ENCODE measurements around the gene EXOC3L1. TPM values are rescaled to one million over a fixed set of nuclear protein-coding genes. Genes with fewer than 3 reads are reported as not detected.
A peak's percentile ranks its signal among the peaks of the same experiment; 100 is the strongest.

The EXOC3L1 gene
- total RNA-seq, 1 experiment from 2014 or later: 0.61 TPM

- H3K4me1 ChIP-seq: peaks cover 8% of the 10 kb centered on the region
- no peak for TF ChIP-seq CTCF (IDR thresholded peaks at IDR 0.05; ENCODE audit: insufficient read depth in 1 of 2, low read depth in 1 of 2, low read length in 1 of 2, severe bottlenecking in 1 of 2, unreplicated experiment in 1 of 2)
- Mint-ChIP-seq H3K36me3 (ENCODE audit: insufficient read depth, unreplicated experiment) (peaks cover 73% of the 10 kb centered on the region), H3K27ac (ENCODE audit: unreplicated experiment) (peak overlapping the region; percentile 25), H3K9me3 (ENCODE audit: unreplicated experiment) (no peaks in the 10 kb centered on the region), H3K4me1 (ENCODE audit: low read depth, unreplicated experiment) (peaks cover under 1% of the 10 kb centered on the region), H3K4me3 (ENCODE audit: unreplicated experiment) (no peak overlapping the region), H3K27me3 (ENCODE audit: insufficient read depth, unreplicated experiment) (no peaks in the 10 kb centered on the region)
- peaks cover 6% of the 10 kb centered on the region for H3K36me3 ChIP-seq (ENCODE audit: control insufficient read depth, insufficient read depth, low read length)
- H3K4me3 ChIP-seq (ENCODE audit: low read depth, low read length): no peak overlapping the region
- DNase-seq: no peak
- POLR2A ChIA-PET: interaction anchor here (1.2 kb wide), 1 partner anchor 12 kb away, joined by 4 read pairs; no protein-coding TSS in a partner anchor
- H3K9me3 ChIP-seq: no peaks in the 10 kb centered on the region
- BruUV-seq (replicated peaks): no TSS peak
- no peaks in the 10 kb centered on the region for H3K27me3 ChIP-seq (replicated peaks; ENCODE audit: control insufficient read depth, insufficient read depth, low read length)
- CTCF ChIA-PET: interaction anchor here (0.6 to 6.0 kb wide), 5 partner anchors 9 to 282 kb away, joined by 3 to 19 read pairs (median 4); no protein-coding TSS in a partner anchor
- intact Hi-C loops (cut with micrococcal nuclease; ENCODE audit: unreplicated experiment): no loop called here
These were observed 46.1 kb upstream of the EXOC3L1 start for GRCh38 chr16:67235816-67236562.

GRCh38 chr16:67234180-67234597 is 44.3 kb upstream of the EXOC3L1 start:
- intact Hi-C loops (cut with micrococcal nuclease; ENCODE audit: unreplicated experiment): no loop called here
- no peaks in the 10 kb centered on the region for H3K4me1 Mint-ChIP-seq (ENCODE audit: low read depth, unreplicated experiment)
- Histone ChIP-seq H3K27me3 (replicated peaks; ENCODE audit: control insufficient read depth, insufficient read depth, low read length) (no peaks in the 10 kb centered on the region), H3K9me3 (no peaks in the 10 kb centered on the region), H3K4me1 (no peaks in the 10 kb centered on the region), H3K36me3 (ENCODE audit: control insufficient read depth, insufficient read depth, low read length) (peaks cover 9% of the 10 kb centered on the region), H3K4me3 (ENCODE audit: low read depth, low read length) (no peak overlapping the region)
- no peaks in the 10 kb centered on the region for H3K9me3 Mint-ChIP-seq (ENCODE audit: unreplicated experiment)
- no peak overlapping the region for H3K4me3 Mint-ChIP-seq (ENCODE audit: unreplicated experiment)
- no peaks in the 10 kb centered on the region for H3K27me3 Mint-ChIP-seq (ENCODE audit: insufficient read depth, unreplicated experiment)
- H3K27ac Mint-ChIP-seq (ENCODE audit: unreplicated experiment): no peak overlapping the region
- no peak for DNase-seq
- H3K36me3 Mint-ChIP-seq (ENCODE audit: insufficient read depth, unreplicated experiment): peaks cover 90% of the 10 kb centered on the region
- CTCF ChIA-PET: interaction anchor here (6.0 kb wide), 1 partner anchor 12 kb away, joined by 19 read pairs; no protein-coding TSS in a partner anchor
- no TSS peak for BruUV-seq (replicated peaks)
- POLR2A ChIA-PET: interaction anchor here (1.2 kb wide), 1 partner anchor 12 kb away, joined by 3 read pairs; no protein-coding TSS in a partner anchor
- TF ChIP-seq CTCF (IDR thresholded peaks at IDR 0.05; ENCODE audit: insufficient read depth in 1 of 2, low read depth in 1 of 2, low read length in 1 of 2, severe bottlenecking in 1 of 2, unreplicated experiment in 1 of 2): no peak

GRCh38 chr16:67233596-67233995 is 43.7 kb upstream of the EXOC3L1 start:
- H3K36me3 Mint-ChIP-seq (ENCODE audit: insufficient read depth, unreplicated experiment): peaks cover 94% of the 10 kb centered on the region
- Histone ChIP-seq H3K36me3 (ENCODE audit: control insufficient read depth, insufficient read depth, low read length) (peaks cover 11% of the 10 kb centered on the region), H3K4me1 (no peaks in the 10 kb centered on the region), H3K4me3 (ENCODE audit: low read depth, low read length) (no peak overlapping the region), H3K27me3 (replicated peaks; ENCODE audit: control insufficient read depth, insufficient read depth, low read length) (no peaks in the 10 kb centered on the region), H3K9me3 (no peaks in the 10 kb centered on the region)
- H3K27me3 Mint-ChIP-seq (ENCODE audit: insufficient read depth, unreplicated experiment): no peaks in the 10 kb centered on the region
- no TSS peak for BruUV-seq (replicated peaks)
- DNase-seq: no peak
- POLR2A ChIA-PET: interaction anchor here (1.2 kb wide), 1 partner anchor 13 kb away, joined by 3 read pairs; no protein-coding TSS in a partner anchor
- CTCF ChIA-PET: interaction anchor here (0.6 to 6.0 kb wide), 2 partner anchors 13 to 36 kb away, joined by 5 to 19 read pairs; no protein-coding TSS in a partner anchor
- no peaks in the 10 kb centered on the region for H3K9me3 Mint-ChIP-seq (ENCODE audit: unreplicated experiment)
- no peaks in the 10 kb centered on the region for H3K4me1 Mint-ChIP-seq (ENCODE audit: low read depth, unreplicated experiment)
- intact Hi-C loops (cut with micrococcal nuclease; ENCODE audit: unreplicated experiment): no loop called here
- no peak overlapping the region for H3K27ac Mint-ChIP-seq (ENCODE audit: unreplicated experiment)
- TF ChIP-seq CTCF (IDR thresholded peaks at IDR 0.05; ENCODE audit: insufficient read depth in 1 of 2, low read depth in 1 of 2, low read length in 1 of 2, severe bottlenecking in 1 of 2, unreplicated experiment in 1 of 2): no peak
- no peak overlapping the region for H3K4me3 Mint-ChIP-seq (ENCODE audit: unreplicated experiment)

Measured in Caco-2 (cell line).